SK-N-SH (cell line): Measurements from ENCODE around the gene ACSL3. TPM values are rescaled to one million over a fixed set of nuclear protein-coding genes. Genes with fewer than 3 reads are reported as not detected.

ENCODE experiments used
- CTCF ChIA-PET: fragments of 300-600, 350-600 bp; formaldehyde crosslinking; extraction: SDS; loops from one replicate; lab custom pipeline; 2021; lab: Yijun Ruan, JAX
- POLR2A ChIA-PET: fragments of 350-600 bp; sonication (Branson Sonifier 250); formaldehyde crosslinking; extraction: SDS; loops from one replicate; lab custom pipeline; 2020; ENCODE audit warnings: antibody characterized with exemption, inconsistent platforms; lab: Yijun Ruan, JAX
- DNase-seq: peaks from one replicate; pipeline ENCODE4 v3.0.0; 2012
- H2AFZ ChIP-seq: fragments of 200-600 bp; sonication (generic); 2 replicates; pipeline ENCODE4 v1.8.1; 2016; ENCODE audit warnings: antibody characterized with exemption, mild to moderate bottlenecking, low read depth
- H3F3A ChIP-seq: fragments of 200-600 bp; sonication (generic); replicated peaks from 2 replicates; pipeline ENCODE3; 2016; ENCODE audit warnings: antibody characterized with exemption, mild to moderate bottlenecking; ENCODE audit not compliant: insufficient read depth
- H3K27ac ChIP-seq, 2 experiments: fragments of 200-500 bp in 1 of 2; fragments of 200-600 bp in 1 of 2; sonication (Bioruptor generic) in 1 of 2; sonication (generic), shearing (Covaris generic) in 1 of 2; 2 replicates each; pipeline versions ENCODE4 v1.5.1 to v1.6.1; 2014 to 2016; ENCODE audit warnings: low read depth in 2 of 2, inconsistent platforms in 1 of 2, low read length in 1 of 2, mild to moderate bottlenecking in 1 of 2, mixed read lengths in 1 of 2
- H3K27me3 ChIP-seq: fragments of 200-600 bp; sonication (generic), shearing (Covaris generic); 2 replicates; pipeline ENCODE4 v1.6.1; 2016; ENCODE audit warnings: mixed run types; ENCODE audit not compliant: insufficient read depth
- H3K36me3 ChIP-seq, 2 experiments: fragments of 200-500 bp in 1 of 2; fragments of 200-600 bp in 1 of 2; sonication (Bioruptor generic) in 1 of 2; sonication (generic) in 1 of 2; replicated peaks in 1 of 2; 2 replicates each; pipeline versions ENCODE3 to v1.5.1; 2014 to 2016; ENCODE audit warnings: low read length in 1 of 2, mild to moderate bottlenecking in 1 of 2; ENCODE audit not compliant: insufficient read depth in 2 of 2, control insufficient read depth in 1 of 2
- H3K4me1 ChIP-seq, 2 experiments: fragments of 200-500 bp in 1 of 2; fragments of 200-600 bp in 1 of 2; sonication (Bioruptor generic) in 1 of 2; sonication (generic), shearing (Covaris generic) in 1 of 2; 2 replicates each; pipeline versions ENCODE4 v1.5.1 to v1.6.1; 2014 to 2016; ENCODE audit warnings: low read depth in 1 of 2, low read length in 1 of 2, mixed run types in 1 of 2; ENCODE audit not compliant: insufficient read depth in 2 of 2, control insufficient read depth in 1 of 2
- H3K4me2 ChIP-seq: fragments of 200-600 bp; sonication (generic), shearing (Covaris generic); 2 replicates; pipeline ENCODE4 v1.6.1; 2017; ENCODE audit warnings: mixed run types
- H3K4me3 ChIP-seq, 2 experiments: fragments of 200-500 bp in 1 of 2; fragments of 200-600 bp in 1 of 2; sonication (Bioruptor generic) in 1 of 2; sonication (generic), shearing (Covaris generic) in 1 of 2; 2 replicates each; pipeline versions ENCODE4 v1.5.1 to v1.8.1; 2014 to 2016; ENCODE audit warnings: low read depth in 2 of 2, inconsistent platforms in 1 of 2, low read length in 1 of 2, mild to moderate bottlenecking in 1 of 2, mixed read lengths in 1 of 2, moderate library complexity in 1 of 2
- H3K79me2 ChIP-seq: fragments of 200-600 bp; sonication (generic); 2 replicates; pipeline ENCODE4 v1.8.1; 2017; ENCODE audit warnings: mild to moderate bottlenecking; ENCODE audit not compliant: insufficient read depth
- H3K9ac ChIP-seq: fragments of 200-600 bp; sonication (generic); 2 replicates; pipeline ENCODE4 v1.6.1; 2017; ENCODE audit warnings: mixed run types
- H3K9me2 ChIP-seq: fragments of 200-600 bp; sonication (generic); 2 replicates; pipeline ENCODE4 v1.6.1; 2017; ENCODE audit warnings: mixed run types
- H3K9me3 ChIP-seq: fragments of 200-600 bp; sonication (generic); 2 replicates; pipeline ENCODE4 v1.6.1; 2017; ENCODE audit warnings: mixed run types, mild to moderate bottlenecking, moderate library complexity
- H4K20me1 ChIP-seq: fragments of 200-600 bp; sonication (generic); 2 replicates; pipeline ENCODE4 v1.6.1; 2017; ENCODE audit warnings: mild to moderate bottlenecking, mixed run types; ENCODE audit not compliant: insufficient read depth
- CHD2 ChIP-seq: fragments of 150-350 bp; IDR thresholded peaks from 2 replicates; pipeline ENCODE4 v1.6.1; 2018; ENCODE audit warnings: low read length; ENCODE audit not compliant: partially characterized antibody
- ELF1 ChIP-seq: IDR thresholded peaks from 2 replicates; pipeline ENCODE4 v1.4.0; 2012
- EP300 ChIP-seq, 2 experiments: IDR thresholded peaks; 2 replicates each; pipeline versions ENCODE4 v1.4.0 to v1.6.1; 2012; ENCODE audit warnings: borderline replicate concordance in 1 of 2, low read depth in 1 of 2, low read length in 1 of 2
- FOSL2 ChIP-seq: IDR thresholded peaks from 2 replicates; pipeline ENCODE4 v1.4.0; 2012; ENCODE audit warnings: low read depth, mild to moderate bottlenecking, moderate library complexity, borderline replicate concordance
- FOXM1 ChIP-seq: IDR thresholded peaks from 2 replicates; pipeline ENCODE4 v1.4.0; 2012; ENCODE audit warnings: low read depth, mild to moderate bottlenecking
- GATA2 ChIP-seq: sonication (generic); formaldehyde crosslinking; IDR thresholded peaks from 2 replicates; pipeline ENCODE4 v1.5.0; 2020; ENCODE audit warnings: mild to moderate bottlenecking, missing genetic modification reagents
- JUND ChIP-seq: IDR thresholded peaks from 2 replicates; pipeline ENCODE4 v1.4.0; 2012
- MEF2A ChIP-seq: IDR thresholded peaks from 2 replicates; pipeline ENCODE4 v1.4.0; 2012; ENCODE audit warnings: low read depth, borderline replicate concordance
- MXI1 ChIP-seq: IDR thresholded peaks from 2 replicates; pipeline ENCODE4 v1.6.1; 2012; ENCODE audit warnings: mild to moderate bottlenecking, low read depth, low read length, improper control_type of control experiment
- NFIC ChIP-seq: IDR thresholded peaks from 2 replicates; pipeline ENCODE4 v1.4.0; 2012; ENCODE audit warnings: borderline replicate concordance
- POLR2AphosphoS5 ChIP-seq: IDR thresholded peaks from 2 replicates; pipeline ENCODE4 v1.6.1; 2012; ENCODE audit warnings: low read depth, low read length
- RFX5 ChIP-seq: IDR thresholded peaks from 2 replicates; pipeline ENCODE4 v1.6.1; 2012; ENCODE audit warnings: mild to moderate bottlenecking, improper control_type of control experiment, low read length
- SMC3 ChIP-seq: IDR thresholded peaks from 2 replicates; pipeline ENCODE4 v1.6.1; 2012; ENCODE audit warnings: low read depth, low read length, improper control_type of control experiment
- TCF12 ChIP-seq: IDR thresholded peaks from 2 replicates; pipeline ENCODE4 v1.4.0; 2012
- TEAD4 ChIP-seq: IDR thresholded peaks from 2 replicates; pipeline ENCODE4 v1.4.0; 2012; ENCODE audit warnings: mild to moderate bottlenecking, borderline replicate concordance; ENCODE audit not compliant: insufficient read depth
- WGBS: methylation state at CpG from one replicate; pipeline ENCODE4 v1.1.6; 2017; ENCODE audit warnings: low lambda C conversion rate; 5-methylcytosine and 5-hydroxymethylcytosine counted together
- polyA plus RNA-seq, 3 experiments: library from polyadenylated mRNA; depleted of rRNA; stranded (reverse); fragments of >200 nt; gene quantifications; 2 replicates each; pipeline ENCODE4 v1.2.3, GENCODE V29; 2012
- TF ChIP-seq, protein P1 (sequence below): fragments of 150-350 bp; IDR thresholded peaks from 2 replicates; pipeline ENCODE4 v1.6.1; 2017; ENCODE audit warnings: antibody characterized with exemption, low read length, low read depth, borderline replicate concordance
- TF ChIP-seq, protein P2 (sequence below): IDR thresholded peaks from 2 replicates; pipeline ENCODE4 v1.4.0; 2012; ENCODE audit warnings: low read depth, borderline replicate concordance
- TF ChIP-seq, protein P3 (sequence below): IDR thresholded peaks from 2 replicates; pipeline ENCODE4 v1.4.0; 2012; ENCODE audit warnings: low read depth
- TF ChIP-seq, protein P4 (sequence below): IDR thresholded peaks from 2 replicates; pipeline ENCODE4 v1.4.0; 2012; ENCODE audit warnings: low read depth, borderline replicate concordance

ACSL3 gene
- polyA plus RNA-seq, 1 of the 3 experiments (the other 2 are of a cell fraction): 15.7 TPM

DNA sequence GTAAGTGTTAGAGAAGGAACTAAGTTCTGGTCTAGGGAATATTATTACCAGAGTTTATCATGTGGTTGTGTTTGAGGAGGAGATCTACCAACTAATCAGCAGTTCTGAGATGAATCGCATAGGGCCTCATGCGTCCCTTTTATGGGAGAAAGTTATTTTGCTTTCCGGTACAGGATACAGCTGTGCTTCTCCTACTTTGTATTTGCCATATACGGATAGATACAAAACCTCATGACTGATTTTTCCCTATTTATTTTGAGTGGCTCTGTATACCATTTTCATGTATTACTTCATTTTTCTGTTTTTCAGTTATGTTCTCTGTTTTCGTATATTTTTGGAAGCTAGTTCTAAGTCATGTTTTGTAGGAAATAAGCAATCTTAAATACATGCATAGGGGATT lies 66.8 kb downstream of the ACSL3 start:
- no peak for TF ChIP-seq RFX5
- no peak for TF ChIP-seq FOXM1
- TF ChIP-seq, protein P1, sequence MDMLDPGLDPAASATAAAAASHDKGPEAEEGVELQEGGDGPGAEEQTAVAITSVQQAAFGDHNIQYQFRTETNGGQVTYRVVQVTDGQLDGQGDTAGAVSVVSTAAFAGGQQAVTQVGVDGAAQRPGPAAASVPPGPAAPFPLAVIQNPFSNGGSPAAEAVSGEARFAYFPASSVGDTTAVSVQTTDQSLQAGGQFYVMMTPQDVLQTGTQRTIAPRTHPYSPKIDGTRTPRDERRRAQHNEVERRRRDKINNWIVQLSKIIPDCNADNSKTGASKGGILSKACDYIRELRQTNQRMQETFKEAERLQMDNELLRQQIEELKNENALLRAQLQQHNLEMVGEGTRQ: no peak
- no peak for TF ChIP-seq POLR2AphosphoS5
- TF ChIP-seq NFIC: no peak
- no peaks in the 10 kb centered on the region for H3F3A ChIP-seq
- CTCF ChIA-PET: interaction anchor here (0.6 to 1.4 kb wide), 5 partner anchors 10 to 662 kb away, joined by 3 to 5 read pairs (median 3); no protein-coding TSS in a partner anchor
- no peaks in the 10 kb centered on the region for H3K9me3 ChIP-seq
- no peak overlapping the region for H3K4me2 ChIP-seq
- DNase-seq: no peak
- no peak overlapping the region for H3K27ac ChIP-seq
- H4K20me1 ChIP-seq: no peaks in the 10 kb centered on the region
- H3K9me2 ChIP-seq: no peaks in the 10 kb centered on the region
- H3K9ac ChIP-seq: no peak overlapping the region
- H2AFZ ChIP-seq: no peak overlapping the region
- H3K36me3 ChIP-seq: peaks cover 31 to 40% of the 10 kb centered on the region in 2 experiments
- no peaks in the 10 kb centered on the region for H3K27me3 ChIP-seq
- WGBS: 96% methylated on average over 5 of the region's 5 CpGs
- H3K79me2 ChIP-seq: no peaks in the 10 kb centered on the region
- no peak overlapping the region for H3K4me3 ChIP-seq
- H3K4me1 ChIP-seq: no peaks in the 10 kb centered on the region
- POLR2A ChIA-PET: no interaction called here

DNA sequence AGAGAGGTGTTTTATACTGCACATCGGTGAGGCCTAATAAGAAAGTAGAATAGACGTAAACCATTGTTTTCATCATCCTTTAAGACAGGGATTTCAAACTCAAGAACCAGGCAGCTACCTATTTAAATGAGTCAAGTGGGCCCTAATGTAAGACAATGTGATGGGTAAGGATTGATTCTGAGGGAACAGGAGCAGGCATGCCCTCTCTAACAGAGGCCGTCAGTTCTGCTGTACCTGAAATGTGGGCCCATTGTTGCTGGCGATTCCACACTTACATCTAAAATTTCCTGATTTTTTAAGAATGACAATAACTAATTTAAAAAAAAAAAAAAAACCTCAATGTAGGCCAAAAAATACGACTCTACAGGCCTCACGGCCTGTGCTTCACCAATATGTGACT lies 67.5 kb downstream of the ACSL3 start:
- Histone ChIP-seq H4K20me1 (no peaks in the 10 kb centered on the region), H2AFZ (no peak overlapping the region), H3K4me2 (no peak overlapping the region), H3K27ac (no peak overlapping the region), H3K9me2 (no peaks in the 10 kb centered on the region), H3K36me3 (peaks cover 28 to 35% of the 10 kb centered on the region in 2 experiments), H3K4me1 (peaks cover 0 to 1% of the 10 kb centered on the region in 2 experiments; a peak in 1 of 4 replicates), H3K27me3 (no peaks in the 10 kb centered on the region), H3K9me3 (no peaks in the 10 kb centered on the region), H3F3A (no peaks in the 10 kb centered on the region), H3K4me3 (no peak overlapping the region), H3K9ac (no peak overlapping the region), H3K79me2 (no peaks in the 10 kb centered on the region)
- 96% methylated on average over 6 of the region's 6 CpGs for WGBS
- ChIA-PET CTCF (interaction anchor here (0.9 to 1.4 kb wide), 4 partner anchors 10 to 266 kb away, joined by 3 to 5 read pairs (median 4); no protein-coding TSS in a partner anchor), POLR2A (no interaction called here)
- DNase-seq: no peak
- TF ChIP-seq, protein P2, sequence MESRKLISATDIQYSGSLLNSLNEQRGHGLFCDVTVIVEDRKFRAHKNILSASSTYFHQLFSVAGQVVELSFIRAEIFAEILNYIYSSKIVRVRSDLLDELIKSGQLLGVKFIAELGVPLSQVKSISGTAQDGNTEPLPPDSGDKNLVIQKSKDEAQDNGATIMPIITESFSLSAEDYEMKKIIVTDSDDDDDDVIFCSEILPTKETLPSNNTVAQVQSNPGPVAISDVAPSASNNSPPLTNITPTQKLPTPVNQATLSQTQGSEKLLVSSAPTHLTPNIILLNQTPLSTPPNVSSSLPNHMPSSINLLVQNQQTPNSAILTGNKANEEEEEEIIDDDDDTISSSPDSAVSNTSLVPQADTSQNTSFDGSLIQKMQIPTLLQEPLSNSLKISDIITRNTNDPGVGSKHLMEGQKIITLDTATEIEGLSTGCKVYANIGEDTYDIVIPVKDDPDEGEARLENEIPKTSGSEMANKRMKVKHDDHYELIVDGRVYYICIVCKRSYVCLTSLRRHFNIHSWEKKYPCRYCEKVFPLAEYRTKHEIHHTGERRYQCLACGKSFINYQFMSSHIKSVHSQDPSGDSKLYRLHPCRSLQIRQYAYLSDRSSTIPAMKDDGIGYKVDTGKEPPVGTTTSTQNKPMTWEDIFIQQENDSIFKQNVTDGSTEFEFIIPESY: no peak
- TF ChIP-seq GATA2: no peak
- TF ChIP-seq, protein P3, sequence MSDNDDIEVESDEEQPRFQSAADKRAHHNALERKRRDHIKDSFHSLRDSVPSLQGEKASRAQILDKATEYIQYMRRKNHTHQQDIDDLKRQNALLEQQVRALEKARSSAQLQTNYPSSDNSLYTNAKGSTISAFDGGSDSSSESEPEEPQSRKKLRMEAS: no peak
- TF ChIP-seq EP300 (IDR thresholded peaks at IDR 0.05; ENCODE audit: borderline replicate concordance in 1 of 2, low read depth in 1 of 2, low read length in 1 of 2): no peak
- TF ChIP-seq, protein P4, sequence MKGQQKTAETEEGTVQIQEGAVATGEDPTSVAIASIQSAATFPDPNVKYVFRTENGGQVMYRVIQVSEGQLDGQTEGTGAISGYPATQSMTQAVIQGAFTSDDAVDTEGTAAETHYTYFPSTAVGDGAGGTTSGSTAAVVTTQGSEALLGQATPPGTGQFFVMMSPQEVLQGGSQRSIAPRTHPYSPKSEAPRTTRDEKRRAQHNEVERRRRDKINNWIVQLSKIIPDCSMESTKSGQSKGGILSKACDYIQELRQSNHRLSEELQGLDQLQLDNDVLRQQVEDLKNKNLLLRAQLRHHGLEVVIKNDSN: no peak
- no peak for TF ChIP-seq MEF2A
- no peak for TF ChIP-seq JUND
- no peak for TF ChIP-seq TEAD4
- no peak for TF ChIP-seq SMC3
- no peak for TF ChIP-seq TCF12
- no peak for TF ChIP-seq MXI1
- TF ChIP-seq NFIC: no peak
- no peak for TF ChIP-seq FOSL2
- TF ChIP-seq ELF1: no peak
- TF ChIP-seq CHD2: no peak
